GM21737 (cell line): ENCODE measurements around the gene CEPT1.
A peak's percentile ranks its signal among the peaks of the same experiment; 100 is the strongest.
"Not testable (repeated sequence)": the region's sequence is repeated elsewhere in the genome, so short reads cannot be mapped to it uniquely, and the experiment has no call there.

Experiments used
- ATAC-seq: cut with Tn5 transposase; IDR thresholded peaks from one replicate; pipeline ENCODE4 v1.9.1; 2021; ENCODE audit warnings: mild to moderate bottlenecking, moderate library complexity; ENCODE audit not compliant: unreplicated experiment

CEPT1 gene

DNA sequence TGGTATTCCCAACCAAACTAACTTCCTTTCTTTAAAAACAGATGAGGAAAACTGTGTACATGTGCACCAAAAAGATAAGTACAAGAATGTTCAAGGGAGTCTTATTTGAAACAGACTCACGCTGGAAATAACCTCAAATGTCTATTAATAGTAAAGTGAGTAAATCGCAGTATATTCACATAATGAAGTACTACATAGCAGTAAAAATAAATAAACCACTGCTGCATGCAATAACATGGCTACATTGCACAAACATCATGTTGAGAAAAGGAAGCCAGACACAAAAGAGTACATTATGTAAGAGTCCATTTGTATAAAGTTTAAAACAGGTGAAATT lies 65.7 kb downstream of the CEPT1 start:
- no peak for ATAC-seq

DNA sequence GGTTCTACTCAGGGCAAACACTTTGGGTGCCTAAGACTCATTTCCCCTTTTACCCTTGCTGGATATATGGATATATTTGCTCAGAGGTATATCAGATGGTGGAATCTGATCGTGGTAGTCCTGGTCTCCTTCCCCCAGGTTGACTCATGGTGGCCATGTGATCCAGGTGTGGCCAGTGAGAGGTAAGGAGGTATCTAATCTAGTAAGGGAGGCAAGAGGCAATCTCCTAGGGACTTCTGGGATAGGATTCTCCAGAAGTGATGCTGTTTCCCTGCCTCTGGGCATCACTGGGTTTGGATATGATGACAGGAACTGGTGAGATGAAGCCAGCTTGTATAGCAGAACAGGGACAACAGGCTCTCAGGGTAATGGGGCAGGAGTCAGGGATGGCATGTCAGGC lies 68.9 kb downstream of the CEPT1 start:
- no peak for ATAC-seq

DNA sequence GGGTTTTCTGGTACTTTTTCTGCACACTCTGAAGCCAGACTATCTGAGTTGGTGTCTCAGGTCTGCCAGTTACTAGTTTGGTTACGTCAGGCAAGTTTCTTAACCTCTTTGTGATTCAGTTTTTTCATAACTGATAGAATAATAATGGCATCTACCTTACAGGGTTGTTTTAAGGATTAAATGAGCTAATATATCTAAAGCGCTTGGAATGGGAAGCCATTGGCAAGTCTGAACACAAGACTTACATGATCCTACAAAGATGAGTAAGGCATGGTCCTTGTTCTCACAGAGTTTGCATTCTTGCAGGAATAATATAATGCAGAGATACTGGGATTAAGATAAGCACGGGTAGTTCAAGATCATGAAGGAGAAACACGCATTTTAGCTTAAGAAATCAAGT lies 69.6 kb downstream of the CEPT1 start:
- ATAC-seq: no peak

DNA sequence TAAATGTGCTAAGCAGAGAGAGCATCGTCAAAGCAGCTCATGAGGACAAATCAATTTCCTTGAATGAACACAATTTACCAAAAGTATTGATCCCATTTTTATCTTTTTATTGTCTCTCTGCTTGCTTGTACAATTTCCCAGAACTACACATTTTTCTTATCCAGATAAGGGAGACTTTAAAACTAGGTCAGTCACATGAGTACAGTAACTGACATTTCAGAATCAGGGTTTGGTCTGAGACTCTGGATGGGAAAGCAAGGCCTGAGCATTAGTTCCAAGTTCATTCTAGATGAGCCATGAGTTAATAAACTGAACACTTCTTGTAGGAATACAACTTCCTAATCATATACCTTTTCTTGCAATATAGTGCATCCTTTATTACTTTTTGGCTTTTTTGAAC lies 71.9 kb downstream of the CEPT1 start:
- ATAC-seq: no peak

DNA sequence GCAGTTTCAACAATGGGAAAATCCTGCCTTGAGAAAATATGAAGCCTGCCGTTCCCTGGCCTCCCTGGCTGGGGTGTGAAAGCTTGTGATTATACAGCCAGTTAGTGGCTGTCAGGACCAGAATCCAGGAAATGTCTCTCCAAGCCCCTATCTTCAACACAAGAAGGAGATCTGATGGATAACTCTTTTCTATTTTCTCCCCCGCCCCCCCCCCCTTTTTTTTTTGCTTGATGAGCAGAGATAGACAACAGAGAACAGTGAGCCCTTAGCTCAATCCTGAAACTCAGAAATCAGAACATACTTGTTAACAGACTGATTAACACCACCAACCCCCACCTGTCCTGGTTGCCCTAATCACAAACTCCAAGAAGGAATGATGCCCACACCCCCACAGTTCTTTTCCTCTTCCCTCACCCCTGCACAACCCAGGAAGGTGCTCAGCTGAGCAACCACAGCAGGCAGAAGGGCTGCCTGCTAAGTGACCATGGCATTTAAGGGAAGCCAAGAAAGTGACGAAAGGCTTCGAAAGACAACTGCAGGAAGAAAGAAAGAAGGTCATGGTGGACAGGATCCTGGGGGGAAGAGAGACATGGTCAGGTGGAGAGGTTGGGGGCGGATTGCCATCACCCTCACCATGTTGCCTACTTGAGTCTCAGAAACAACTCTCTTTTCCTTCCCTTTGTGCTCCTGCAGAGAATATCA lies 72.8 kb downstream of the CEPT1 start:
- no peak for ATAC-seq

DNA sequence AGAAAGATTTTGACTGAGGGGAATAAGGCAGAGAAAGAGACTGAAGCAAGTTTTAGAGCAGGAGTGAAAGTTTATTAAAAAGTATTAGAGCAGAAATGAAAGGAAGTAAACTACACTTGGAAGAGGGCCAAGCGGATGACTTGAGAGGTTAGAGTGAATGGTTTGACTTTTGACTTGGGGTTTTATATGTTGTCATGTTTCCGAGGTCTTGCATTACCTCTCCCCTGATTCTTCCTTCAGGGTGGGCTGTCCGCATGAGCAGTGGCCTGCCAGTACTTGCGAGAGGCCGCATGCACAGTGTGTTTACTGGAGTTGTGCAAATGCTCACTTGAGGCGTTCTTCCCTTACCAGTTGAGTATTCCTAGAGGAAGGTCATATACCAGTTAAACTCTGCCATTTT lies 73.4 kb downstream of the CEPT1 start:
- no peak for ATAC-seq

DNA sequence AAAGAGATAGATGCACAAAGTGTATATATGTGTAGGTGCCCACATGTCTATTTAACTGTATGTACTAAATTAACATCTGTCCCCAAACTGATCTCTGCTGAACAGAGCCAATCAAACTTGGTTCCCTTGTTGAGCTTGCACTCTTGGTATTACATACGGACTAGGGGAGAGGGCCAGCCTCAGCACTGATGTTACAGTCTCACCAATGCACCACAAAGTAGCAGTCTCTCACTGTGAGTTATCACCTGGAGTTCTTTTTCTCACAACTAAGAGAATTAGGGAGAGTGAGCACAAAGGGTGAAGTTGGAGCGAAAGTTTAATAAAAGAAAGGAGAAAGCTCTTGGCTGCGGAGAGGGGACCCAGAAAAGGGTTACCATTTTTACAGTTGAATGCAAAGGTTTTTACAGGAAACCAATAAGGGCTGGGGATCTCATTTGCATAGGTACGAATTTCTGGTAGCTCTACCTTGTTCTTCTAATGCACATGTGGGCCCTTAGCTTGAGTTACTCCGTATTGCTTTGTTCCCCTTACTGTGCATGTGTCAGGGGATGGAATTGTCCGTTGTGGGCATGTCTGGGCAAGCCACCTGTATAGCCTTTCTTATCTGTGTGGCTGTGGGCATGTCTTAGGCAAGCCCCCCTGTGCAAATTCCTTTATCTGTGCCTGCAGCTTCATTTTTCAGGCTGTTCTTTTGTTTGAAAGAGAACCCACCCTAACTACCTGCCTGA lies 74.2 kb downstream of the CEPT1 start:
- no peak for ATAC-seq

DNA sequence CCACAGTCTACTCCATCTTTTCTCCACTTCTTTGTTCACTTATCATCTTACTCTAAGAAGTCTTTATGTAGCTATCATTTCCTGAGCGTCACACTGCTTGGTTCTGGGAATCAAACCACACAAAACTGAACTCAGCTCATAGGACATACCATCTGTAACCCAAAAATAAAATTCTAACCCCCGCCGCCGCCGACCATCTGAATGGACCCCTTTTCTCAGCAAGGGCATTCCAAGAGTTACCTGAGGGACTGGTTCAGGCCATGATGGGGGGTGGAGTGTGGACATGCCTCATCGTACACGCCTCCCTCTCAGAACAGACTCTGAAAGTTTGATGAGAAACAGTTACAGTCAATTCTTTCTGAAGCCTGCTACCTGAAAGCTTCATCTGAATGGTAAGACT lies 74.9 kb downstream of the CEPT1 start:
- ATAC-seq: no peak

DNA sequence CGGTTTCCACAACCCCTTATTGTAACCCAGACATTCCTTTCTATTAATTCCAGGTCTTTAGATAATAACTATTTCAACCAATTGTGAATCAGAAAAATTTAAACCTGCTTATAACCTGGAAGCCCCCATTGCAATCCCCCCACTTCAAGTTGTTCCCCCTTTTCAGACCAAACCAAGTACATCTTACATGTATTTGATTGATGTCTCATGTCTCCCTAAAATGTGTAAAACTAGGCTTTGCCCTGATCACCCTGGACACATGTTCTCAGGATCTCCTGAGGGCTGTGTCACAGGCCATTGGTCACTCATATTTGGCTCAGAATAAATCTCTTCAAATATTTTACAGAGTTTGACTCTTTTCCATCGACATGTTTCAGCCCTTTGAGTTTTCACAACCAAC lies 75.3 kb downstream of the CEPT1 start:
- ATAC-seq: not testable (repeated sequence)

DNA sequence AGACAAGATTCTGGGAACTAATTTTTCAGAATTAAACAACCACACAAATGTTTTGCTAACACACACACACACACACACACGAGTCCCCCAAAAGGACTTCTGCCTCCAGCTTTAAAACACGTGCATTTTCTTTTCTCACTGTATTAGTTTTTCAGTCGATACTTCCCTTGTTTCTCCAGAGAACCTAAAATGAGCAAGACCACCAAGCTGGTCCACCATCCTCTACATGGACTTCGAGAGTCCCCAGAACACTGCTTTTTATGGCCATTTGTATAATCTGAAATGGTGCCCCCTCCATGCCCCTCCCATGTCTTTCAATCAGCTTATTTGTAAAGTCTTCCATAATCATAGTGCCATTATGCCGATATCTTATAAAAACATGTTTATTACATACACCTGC lies 76.7 kb downstream of the CEPT1 start:
- no peak for ATAC-seq

DNA sequence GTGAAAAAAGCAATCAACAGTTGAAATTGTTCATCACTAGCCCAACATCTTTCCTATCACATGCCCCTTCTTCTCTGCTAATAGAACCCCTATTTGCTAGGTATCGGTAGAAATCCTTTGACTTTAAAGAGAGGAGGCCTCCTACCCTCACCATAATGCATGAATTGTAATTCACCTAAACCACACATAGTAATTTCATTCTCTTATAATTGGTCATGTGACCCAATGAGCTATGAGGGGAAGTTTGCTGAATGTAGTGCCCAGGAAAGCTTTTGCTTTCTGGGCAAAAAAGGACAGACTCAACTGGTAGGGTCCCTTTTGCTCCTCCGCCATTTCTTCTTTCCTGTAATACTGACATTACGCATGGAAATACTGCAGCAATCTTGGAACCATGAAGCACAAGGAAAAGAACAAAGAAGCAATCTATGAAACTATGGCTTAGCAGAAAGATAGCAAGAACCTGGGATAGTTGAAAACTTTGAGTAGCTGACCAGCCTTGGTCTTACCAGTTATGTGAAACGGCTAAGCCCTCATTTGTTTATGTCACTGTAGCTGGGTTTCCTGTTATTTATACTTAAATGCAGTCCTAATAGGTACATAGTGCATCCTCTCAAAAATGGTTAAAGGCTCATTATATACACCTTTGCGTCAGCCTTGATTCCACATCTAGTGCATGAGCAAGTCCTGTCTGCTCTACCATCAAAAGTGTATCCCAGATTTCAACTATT lies 77.3 kb downstream of the CEPT1 start:
- ATAC-seq: no peak

DNA sequence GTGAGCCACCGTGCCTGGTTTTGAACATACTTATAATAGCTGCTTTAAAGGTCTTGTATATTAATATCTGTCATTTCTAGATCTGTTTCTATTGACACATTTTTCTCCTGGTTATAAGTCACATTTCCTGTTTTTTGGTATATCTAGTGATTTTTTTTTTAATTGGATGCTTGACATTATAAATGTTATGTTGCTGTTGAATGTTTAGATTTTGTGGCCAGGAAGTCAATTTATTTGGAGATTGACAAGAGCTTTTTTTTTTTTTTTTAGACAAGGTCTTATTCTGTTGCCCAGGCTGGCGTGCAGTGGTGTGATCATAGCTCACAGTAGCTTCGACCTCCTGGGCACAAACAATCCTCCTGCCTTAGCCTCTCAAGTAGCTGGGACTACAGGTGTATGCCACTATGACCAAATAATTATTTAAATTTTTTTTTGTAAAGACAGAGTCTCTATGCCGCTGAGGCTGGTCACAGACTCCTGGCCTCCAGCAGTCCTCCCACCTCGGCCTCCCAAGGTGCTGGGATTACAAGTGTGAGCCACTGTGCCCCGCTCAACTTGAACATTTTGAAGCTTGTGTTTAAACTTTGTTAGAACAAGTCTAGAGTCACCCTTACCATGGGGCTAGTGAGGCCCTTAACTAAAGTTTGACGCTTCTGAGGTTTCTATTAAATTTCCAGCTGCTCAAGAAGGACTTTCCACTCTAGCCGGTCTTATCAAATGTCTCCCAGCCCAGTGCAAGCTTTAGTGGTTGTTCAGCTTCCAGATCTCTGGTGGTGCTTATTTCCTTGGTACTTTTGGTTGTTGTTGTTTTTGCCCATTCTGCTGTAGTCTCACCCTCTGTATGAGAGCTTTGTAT lies 78.9 kb downstream of the CEPT1 start:
- no peak for ATAC-seq

DNA sequence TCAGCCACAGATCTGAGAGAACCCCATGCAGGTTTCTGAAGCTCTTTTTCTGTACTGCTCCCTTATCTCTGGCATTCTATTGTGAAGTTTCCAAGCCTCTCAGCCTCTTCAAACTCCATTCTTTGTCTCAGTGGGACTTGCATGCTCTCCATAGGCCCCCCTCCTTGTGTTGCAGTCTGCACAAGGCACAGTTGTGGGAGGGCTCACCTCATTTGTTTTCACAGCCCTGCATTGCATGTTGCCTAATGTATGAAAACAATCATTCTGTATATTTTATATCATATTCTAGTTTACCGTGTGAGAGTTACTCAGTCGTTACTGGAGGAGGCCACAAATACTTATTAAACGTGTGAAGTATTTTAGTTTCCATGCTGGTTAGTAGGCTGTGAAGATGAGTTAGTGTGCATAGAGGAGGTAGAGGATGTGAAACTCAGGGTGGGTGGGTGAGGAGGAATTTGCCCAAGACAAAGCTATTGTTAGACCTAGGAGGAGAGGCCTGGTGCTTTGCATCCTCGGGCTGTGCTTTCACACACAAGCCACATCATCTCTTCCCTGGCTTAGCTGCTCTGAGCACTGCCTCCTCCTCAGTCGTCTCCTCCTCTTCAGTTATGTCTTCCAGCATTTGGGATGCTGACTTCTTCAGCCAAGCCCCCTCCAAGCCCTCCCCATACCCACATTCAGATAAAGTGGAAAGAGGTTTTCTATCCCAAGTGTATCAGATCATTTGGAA lies 79.7 kb downstream of the CEPT1 start:
- ATAC-seq: peak; percentile 26

DNA sequence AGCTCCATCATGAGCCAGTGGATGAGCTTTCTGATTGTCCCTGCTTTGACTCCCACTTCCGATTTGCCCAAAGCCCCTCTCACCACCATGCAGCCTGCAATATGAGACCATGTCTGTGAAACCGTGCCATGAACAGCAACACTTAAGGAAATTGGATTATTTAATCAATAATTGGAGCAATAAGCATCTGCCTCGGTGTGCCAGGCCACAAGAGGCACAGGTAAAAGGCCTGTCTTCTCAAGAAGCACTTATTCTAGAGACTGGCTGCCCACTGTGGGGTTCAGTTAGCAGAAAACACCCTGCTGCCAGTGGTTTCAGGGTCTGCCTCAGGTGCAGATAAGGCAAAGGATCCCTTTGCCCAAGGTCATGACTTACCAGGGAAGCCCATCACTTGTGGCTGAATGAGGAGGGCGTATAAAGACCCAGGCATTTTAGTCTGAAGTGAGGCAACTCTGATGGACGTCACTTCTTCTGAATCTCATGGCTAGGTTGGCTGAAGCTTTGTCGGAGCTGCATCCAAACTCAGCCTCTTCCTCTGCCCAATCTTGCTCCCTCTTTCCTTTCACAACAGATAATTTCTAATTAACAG lies 80.4 kb downstream of the CEPT1 start:
- ATAC-seq: no peak

DNA sequence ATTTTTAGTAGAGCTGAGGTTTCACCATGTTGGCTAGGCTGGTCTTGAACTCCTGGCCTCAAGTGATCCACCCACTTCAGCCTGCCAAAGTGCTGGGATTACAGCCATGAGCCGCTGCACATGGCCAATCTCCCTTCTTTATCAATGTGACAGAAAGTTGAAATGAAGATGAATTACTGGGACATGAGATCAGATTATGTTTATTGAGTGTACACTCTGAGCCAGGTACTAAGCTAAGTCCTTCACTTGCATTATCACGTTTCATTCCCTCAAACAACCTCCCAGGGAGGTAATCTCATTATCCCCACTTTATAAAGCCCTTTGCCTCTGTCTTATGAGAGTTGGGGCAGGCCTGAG lies 81.2 kb downstream of the CEPT1 start:
- ATAC-seq: no peak

DNA sequence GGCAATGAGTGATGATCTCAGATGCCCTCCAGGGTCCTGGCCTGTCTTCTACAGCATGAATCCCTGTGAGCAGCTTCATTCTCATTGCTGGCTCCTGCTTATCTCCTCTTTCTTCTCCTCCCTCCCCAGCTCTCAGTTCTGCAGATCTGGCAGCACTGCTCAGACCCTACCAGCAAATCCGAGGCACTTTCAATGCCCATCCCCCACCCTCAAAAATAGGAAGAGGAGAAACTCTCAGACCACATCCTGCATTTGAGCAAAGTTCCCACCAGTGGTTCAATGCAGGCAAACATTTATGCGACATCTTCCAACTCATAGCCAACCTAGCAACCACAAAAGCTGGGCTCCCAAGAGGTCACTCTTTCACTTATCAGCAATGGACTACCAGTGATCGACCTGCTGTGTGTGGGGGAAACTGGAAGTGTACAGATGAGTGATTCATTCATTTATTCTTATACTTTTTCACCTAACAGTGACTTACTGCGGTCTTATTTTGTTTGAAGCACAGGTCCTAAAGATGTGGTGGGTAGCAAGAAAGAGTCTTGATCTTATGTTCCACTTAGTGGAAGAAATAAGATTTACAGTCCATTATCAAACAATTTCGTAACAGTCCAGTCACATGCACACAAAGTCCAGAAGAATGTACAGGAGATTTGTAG lies 81.7 kb downstream of the CEPT1 start:
- peak; percentile 52 for ATAC-seq

DNA sequence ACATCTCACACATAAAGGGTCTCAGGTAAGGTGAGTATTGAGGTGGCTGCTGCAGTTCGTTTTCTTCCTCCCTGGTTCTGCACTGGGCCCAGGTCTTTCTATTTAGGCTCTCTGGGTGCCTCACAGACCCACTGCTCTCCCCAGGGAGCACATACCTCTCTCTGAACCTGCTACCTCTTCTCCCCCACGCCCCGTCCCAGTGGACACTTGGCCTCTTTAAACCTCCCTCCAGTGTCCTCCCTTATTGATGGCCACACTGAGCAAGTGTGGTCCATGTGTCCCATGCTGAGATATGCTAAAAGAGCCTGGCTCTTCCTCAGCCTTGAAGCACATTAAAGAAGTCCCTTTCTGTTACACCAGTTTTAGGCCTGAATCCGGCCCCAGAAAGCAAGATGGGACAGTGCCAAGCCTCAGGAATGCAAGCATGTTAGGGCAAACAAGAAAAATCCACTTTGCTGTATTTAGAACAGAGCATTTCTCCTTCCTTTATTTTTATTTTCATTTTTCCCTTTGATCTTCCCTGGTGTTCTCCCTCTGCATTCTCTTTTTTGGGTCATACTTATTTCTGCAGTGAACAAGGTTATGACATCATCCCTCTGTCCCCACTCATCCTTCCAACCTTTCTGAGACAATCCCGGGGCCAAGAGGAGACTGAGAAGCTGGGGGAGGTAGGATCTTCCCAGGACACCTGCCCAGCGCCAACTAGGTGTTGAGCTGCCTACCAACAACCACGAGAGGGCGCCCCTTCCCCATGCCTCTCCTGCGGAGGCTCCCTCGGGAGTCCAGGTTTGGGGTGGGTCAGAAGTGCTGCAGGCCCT lies 82.5 kb downstream of the CEPT1 start:
- ATAC-seq: peak; percentile 32

DNA sequence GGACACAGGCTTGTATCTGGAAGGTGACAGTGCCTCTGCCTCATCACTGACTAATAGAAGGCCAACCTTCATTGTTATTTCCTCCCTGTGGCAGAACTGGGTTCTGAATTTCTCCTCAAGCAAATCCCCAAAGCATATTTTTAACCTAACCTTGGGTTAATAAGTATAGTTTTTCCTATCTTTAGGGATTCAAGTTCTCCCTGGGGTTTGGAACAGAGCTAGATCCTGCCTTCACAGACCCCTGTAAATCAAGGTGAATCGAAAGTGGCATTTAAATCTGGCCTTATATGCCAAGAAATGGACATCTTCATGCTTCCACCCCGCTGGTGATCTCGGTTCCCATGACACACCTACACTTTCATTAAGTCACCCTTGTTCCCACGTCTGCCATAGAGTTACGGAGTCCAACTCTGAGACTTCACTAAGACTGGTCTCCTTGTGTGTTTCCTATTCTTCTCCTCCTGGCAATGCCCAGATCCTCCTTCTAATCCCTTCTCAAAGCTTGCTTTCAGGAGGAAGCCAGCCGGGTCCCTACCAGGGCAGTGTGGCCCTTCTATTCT lies 83.2 kb downstream of the CEPT1 start:
- no peak for ATAC-seq

DNA sequence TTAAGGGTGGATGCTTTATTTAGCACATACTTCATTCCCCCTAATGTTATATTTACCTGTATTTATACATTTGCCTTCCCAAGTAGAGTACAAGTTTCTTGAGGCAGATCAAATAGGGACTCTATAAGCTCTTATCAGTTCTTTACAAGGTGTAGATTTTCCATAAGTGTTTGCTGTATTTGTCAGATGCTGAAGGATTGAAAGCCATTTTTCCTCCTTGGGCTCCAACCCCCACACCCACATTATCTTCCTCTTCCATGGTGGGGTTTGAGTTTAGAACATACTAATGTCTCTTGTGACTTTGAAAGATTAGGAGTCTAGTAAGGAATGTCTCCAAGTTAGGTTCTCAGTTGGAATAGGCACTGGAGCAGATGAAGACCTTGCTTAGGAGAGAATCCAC lies 85.1 kb downstream of the CEPT1 start:
- ATAC-seq: no peak
